Thyroid gland (tissue), 4 donors: ENCODE results near the gene SWSAP1.

ENCODE experiments used
- POLR2A ChIP-seq, 2 donors: fragments of 450-650 bp; IDR thresholded peaks; one replicate each; pipeline ENCODE4 v1.6.1; 2017; ENCODE audit warnings: antibody characterized with exemption in 2 of 2, mild to moderate bottlenecking in 2 of 2, moderate library complexity in 1 of 2
- TF ChIP-seq, protein P1 (sequence below), 6 experiments: fragments of 200-600 bp in 3 of 6; fragments of 450-650 bp in 3 of 6; sonication (generic) in 3 of 6; IDR thresholded peaks; one replicate each; pipeline ENCODE4 v1.5.1; 2016 to 2019; ENCODE audit warnings: antibody characterized with exemption in 6 of 6, mild to moderate bottlenecking in 2 of 6, inconsistent platforms in 1 of 6, moderate library complexity in 1 of 6

DNA sequence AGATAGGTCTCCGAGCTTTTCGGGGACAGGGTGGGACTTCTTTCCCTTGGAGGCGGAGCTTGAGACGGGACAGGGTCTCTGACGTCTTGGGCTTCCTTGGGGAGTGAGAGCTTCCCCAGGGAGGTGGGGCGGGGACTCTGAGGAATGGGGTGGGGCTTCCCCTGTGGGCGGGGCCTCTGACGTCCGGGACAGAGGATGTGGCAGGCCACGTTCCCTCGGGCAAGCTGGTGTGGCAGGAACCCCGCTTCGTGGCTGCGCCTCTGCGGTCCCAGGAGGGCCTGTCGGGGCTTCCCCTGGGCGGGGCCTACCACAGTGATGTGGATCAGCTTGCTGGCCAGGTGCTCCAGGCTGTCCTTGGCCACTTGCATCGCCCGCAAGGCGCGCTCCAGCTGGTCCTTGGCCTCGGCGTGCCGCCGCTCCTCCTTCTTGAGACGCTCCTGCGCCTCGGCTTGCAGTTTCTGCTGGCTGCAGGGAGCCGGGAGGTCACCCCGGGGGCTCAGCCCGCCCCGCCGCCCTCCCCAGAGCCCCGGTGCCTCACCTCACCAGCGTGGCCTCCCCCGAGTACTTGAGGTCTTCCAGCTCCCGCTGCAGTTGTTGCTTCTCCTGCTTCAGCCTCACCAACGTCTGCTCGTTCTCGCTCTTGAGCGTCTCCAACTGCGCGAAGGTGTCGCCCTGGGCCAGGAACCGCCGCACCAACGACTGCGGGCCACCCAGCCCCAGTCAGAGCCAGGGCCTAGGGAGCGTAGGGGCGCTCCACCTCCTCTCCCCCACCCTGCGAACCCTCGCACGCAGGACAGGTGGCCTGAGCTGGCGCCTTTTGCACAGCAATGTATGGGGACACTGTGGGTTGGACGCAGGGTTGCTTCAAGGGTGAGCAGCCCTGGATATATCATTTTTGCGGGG lies 47.9 kb downstream of the SWSAP1 start:
- TF ChIP-seq, protein P1, sequence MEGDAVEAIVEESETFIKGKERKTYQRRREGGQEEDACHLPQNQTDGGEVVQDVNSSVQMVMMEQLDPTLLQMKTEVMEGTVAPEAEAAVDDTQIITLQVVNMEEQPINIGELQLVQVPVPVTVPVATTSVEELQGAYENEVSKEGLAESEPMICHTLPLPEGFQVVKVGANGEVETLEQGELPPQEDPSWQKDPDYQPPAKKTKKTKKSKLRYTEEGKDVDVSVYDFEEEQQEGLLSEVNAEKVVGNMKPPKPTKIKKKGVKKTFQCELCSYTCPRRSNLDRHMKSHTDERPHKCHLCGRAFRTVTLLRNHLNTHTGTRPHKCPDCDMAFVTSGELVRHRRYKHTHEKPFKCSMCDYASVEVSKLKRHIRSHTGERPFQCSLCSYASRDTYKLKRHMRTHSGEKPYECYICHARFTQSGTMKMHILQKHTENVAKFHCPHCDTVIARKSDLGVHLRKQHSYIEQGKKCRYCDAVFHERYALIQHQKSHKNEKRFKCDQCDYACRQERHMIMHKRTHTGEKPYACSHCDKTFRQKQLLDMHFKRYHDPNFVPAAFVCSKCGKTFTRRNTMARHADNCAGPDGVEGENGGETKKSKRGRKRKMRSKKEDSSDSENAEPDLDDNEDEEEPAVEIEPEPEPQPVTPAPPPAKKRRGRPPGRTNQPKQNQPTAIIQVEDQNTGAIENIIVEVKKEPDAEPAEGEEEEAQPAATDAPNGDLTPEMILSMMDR (IDR thresholded peaks at IDR 0.05): no peak
- no peak for TF ChIP-seq POLR2A (IDR thresholded peaks at IDR 0.05)
